ENCODE measurements around the gene HSPA12B.
A peak's percentile ranks its signal among the peaks of the same experiment; 100 is the strongest.

Gene HSPA12B

DNA sequence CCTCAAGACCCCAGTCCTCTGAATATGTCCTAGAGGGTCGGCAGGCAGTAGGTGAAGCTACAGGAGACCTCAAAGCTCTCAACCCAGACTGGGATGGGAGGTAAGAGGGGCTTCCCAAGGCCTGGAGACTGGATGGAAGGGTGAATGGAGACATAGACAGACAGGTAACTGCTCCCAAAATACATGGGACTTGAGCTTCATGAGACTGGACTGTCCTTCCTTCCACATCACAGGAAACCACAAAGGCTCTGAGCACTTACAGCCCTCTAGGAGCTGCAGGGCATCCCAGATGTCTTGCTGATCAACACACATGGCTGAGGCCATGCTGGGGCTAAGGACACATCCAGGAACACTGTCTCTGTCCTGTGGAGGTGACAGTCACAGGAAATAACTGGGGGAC is 11.6 kb downstream of the HSPA12B start:
- CTCF ChIA-PET = interaction anchor here (0.5 to 2.3 kb wide), 12 partner anchors 9 to 328 kb away, joined by 3 to 12 read pairs (median 4); partner anchors contain the start of gene SPEF1

DNA sequence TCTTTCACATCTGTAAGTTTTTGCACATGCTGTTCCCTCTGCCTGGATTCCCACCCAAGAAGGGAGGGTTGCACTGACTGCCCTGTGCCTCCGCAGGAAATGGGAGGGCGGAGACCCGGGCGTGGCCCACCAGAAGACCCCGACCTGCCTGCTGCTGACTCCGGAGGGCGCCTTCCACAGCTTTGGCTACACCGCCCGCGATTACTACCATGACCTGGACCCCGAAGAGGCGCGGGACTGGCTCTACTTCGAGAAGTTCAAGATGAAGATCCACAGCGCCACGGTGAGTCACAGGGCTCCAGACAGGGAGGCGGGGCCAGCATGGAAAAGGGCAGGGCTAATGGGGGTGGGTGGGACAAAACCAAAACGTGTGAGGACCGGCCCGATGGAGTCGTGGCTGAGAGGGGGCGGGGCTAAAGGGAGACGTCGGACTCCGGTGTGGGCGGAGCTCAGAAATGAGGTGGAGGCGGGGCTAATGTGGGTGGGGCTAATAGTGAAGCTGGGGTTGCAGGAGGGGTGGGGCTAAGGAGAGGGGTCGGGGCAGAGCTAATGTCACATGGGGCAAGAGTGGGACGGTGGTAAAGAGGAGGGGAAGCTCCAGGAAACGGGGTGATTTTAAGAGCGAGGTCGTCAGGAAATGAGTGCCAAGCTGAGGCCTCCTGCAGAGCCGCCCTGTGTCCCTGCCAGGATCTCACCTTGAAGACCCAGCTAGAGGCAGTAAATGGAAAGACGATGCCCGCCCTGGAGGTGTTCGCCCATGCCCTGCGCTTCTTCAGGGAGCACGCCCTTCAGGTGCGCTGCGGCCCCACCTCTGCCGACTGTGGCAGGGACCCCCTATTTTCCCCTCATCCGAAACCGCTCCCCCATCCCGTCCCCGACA is 12.6 kb downstream of the HSPA12B start:
- H3K9me3 ChIP-seq (ENCODE audit: control insufficient read depth, insufficient read depth, low read depth, low read length) = no peaks in the 10 kb centered on the region
- ChIA-PET CTCF (interaction anchor here (0.6 to 2.3 kb wide), 12 partner anchors 8 to 1156 kb away, joined by 3 to 12 read pairs (median 4); partner anchors contain the start of gene SPEF1), POLR2A (interaction anchor here (0.6 to 3.1 kb wide), 4 partner anchors 10 to 106 kb away, joined by 3 to 19 read pairs (median 3); partner anchors contain the start of genes ADISSP and CDC25B)
- no peak overlapping the region for H3K27ac ChIP-seq (ENCODE audit: extremely low read depth, low read depth, low read length)
- H3K4me1 ChIP-seq (ENCODE audit: control insufficient read depth, insufficient read depth, low read length) = no peaks in the 10 kb centered on the region
- H3K36me3 ChIP-seq (ENCODE audit: control insufficient read depth in 2 of 2, insufficient read depth in 1 of 2, low read length in 2 of 2) = no peaks in the 10 kb centered on the region
- no peak overlapping the region for H3K4me3 ChIP-seq (ENCODE audit: low read depth, low read length)
- TF ChIP-seq GLI2 (tag by site-specific recombination; IDR thresholded peaks at IDR 0.05; ENCODE audit: borderline replicate concordance, low read depth) (no peak), EGR2 (tag by site-specific recombination; IDR thresholded peaks at IDR 0.05; ENCODE audit: low read depth) (peak; percentile 21; the same call in 1 of the 2 replicates), SP2 (tag by site-specific recombination; IDR thresholded peaks at IDR 0.05) (peak; percentile 62), SP7 (tag by site-specific recombination; IDR thresholded peaks at IDR 0.05) (peak; percentile 49; the same call in 1 of the 2 replicates), ZEB2 (tag by site-specific recombination; IDR thresholded peaks at IDR 0.05) (no peak), GLI4 (tag by site-specific recombination; IDR thresholded peaks at IDR 0.05) (no peak), ZNF335 (tag by site-specific recombination; conservative IDR thresholded peaks at IDR 0.05) (no peak), KLF1 (tag by site-specific recombination; IDR thresholded peaks at IDR 0.05) (peak; percentile 97), SP3 (tag by site-specific recombination; IDR thresholded peaks at IDR 0.05) (peak; percentile 74), ZNF785 (tag by site-specific recombination; IDR thresholded peaks at IDR 0.05) (no peak), RBAK (tag by site-specific recombination; IDR thresholded peaks at IDR 0.05) (no peak), SCRT1 (tag by site-specific recombination; IDR thresholded peaks at IDR 0.05; ENCODE audit: borderline replicate concordance) (no peak), ZNF544 (tag by site-specific recombination; IDR thresholded peaks at IDR 0.05) (no peak), GLIS1 (tag by site-specific recombination; IDR thresholded peaks at IDR 0.05) (peak; percentile 24; the same call in 1 of the 2 replicates), KLF9 (tag by site-specific recombination; IDR thresholded peaks at IDR 0.05; ENCODE audit: low read depth) (peak; percentile 33; the same call in 1 of the 2 replicates), ZNF140 (tag by site-specific recombination; IDR thresholded peaks at IDR 0.05) (no peak), ZNF48 (tag by site-specific recombination; IDR thresholded peaks at IDR 0.05) (no peak), ZIC2 (tag by site-specific recombination; IDR thresholded peaks at IDR 0.05) (peak; percentile 15; the same call in 1 of the 2 replicates), ZBTB21 (tag by site-specific recombination; IDR thresholded peaks at IDR 0.05) (no peak)
- TF ChIP-seq, protein P1, sequence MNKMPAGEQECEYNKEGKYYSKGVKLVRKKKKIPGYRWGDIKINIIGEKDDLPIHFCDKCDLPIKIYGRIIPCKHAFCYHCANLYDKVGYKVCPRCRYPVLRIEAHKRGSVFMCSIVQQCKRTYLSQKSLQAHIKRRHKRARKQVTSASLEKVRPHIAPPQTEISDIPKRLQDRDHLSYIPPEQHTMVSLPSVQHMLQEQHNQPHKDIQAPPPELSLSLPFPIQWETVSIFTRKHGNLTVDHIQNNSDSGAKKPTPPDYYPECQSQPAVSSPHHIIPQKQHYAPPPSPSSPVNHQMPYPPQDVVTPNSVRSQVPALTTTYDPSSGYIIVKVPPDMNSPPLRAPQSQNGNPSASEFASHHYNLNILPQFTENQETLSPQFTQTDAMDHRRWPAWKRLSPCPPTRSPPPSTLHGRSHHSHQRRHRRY (tag by site-specific recombination; IDR thresholded peaks at IDR 0.05) = no peak
- TF ChIP-seq, protein P2, sequence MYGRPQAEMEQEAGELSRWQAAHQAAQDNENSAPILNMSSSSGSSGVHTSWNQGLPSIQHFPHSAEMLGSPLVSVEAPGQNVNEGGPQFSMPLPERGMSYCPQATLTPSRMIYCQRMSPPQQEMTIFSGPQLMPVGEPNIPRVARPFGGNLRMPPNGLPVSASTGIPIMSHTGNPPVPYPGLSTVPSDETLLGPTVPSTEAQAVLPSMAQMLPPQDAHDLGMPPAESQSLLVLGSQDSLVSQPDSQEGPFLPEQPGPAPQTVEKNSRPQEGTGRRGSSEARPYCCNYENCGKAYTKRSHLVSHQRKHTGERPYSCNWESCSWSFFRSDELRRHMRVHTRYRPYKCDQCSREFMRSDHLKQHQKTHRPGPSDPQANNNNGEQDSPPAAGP (tag by site-specific recombination; IDR thresholded peaks at IDR 0.05) = 0 out of 2 replicates have a peak, but pooled peaks have one; percentile 32

More for the DNA sequence above, 11.6 kb downstream of the HSPA12B start:
- POLR2A ChIA-PET = interaction anchor here (1.0 to 3.1 kb wide), 3 partner anchors 9 to 24 kb away, joined by 3 to 19 read pairs (median 3); partner anchors contain the start of gene ADISSP
- Histone ChIP-seq H3K4me3 (ENCODE audit: low read depth, low read length) (no peak overlapping the region), H3K4me1 (ENCODE audit: control insufficient read depth, insufficient read depth, low read length) (no peaks in the 10 kb centered on the region), H3K27ac (ENCODE audit: extremely low read depth, low read depth, low read length) (no peak overlapping the region), H3K9me3 (ENCODE audit: control insufficient read depth, insufficient read depth, low read depth, low read length) (no peaks in the 10 kb centered on the region), H3K36me3 (ENCODE audit: control insufficient read depth in 2 of 2, insufficient read depth in 1 of 2, low read length in 2 of 2) (no peaks in the 10 kb centered on the region)
- TF ChIP-seq ZNF311 (tag by site-specific recombination; IDR thresholded peaks at IDR 0.05; ENCODE audit: borderline replicate concordance) (no peak), ZNF214 (tag by site-specific recombination; IDR thresholded peaks at IDR 0.05; ENCODE audit: borderline replicate concordance) (no peak), ZFP41 (tag by site-specific recombination; IDR thresholded peaks at IDR 0.05; ENCODE audit: borderline replicate concordance) (no peak), ZNF600 (tag by site-specific recombination; IDR thresholded peaks at IDR 0.05) (no peak), GLIS1 (tag by site-specific recombination; IDR thresholded peaks at IDR 0.05) (no peak), ZNF747 (tag by site-specific recombination; IDR thresholded peaks at IDR 0.05) (no peak)
- TF ChIP-seq, protein P3, sequence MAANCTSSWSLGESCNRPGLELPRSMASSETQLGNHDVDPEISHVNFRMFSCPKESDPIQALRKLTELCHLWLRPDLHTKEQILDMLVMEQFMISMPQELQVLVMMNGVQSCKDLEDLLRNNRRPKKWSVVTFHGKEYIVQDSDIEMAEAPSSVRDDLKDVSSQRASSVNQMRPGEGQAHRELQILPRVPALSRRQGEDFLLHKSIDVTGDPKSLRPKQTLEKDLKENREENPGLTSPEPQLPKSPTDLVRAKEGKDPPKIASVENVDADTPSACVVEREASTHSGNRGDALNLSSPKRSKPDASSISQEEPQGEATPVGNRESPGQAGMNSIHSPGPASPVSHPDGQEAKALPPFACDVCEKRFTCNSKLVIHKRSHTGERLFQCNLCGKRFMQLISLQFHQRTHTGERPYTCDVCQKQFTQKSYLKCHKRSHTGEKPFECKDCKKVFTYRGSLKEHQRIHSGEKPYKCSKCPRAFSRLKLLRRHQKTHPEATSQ (tag by site-specific recombination; IDR thresholded peaks at IDR 0.05) = no peak
- TF ChIP-seq, protein P4, sequence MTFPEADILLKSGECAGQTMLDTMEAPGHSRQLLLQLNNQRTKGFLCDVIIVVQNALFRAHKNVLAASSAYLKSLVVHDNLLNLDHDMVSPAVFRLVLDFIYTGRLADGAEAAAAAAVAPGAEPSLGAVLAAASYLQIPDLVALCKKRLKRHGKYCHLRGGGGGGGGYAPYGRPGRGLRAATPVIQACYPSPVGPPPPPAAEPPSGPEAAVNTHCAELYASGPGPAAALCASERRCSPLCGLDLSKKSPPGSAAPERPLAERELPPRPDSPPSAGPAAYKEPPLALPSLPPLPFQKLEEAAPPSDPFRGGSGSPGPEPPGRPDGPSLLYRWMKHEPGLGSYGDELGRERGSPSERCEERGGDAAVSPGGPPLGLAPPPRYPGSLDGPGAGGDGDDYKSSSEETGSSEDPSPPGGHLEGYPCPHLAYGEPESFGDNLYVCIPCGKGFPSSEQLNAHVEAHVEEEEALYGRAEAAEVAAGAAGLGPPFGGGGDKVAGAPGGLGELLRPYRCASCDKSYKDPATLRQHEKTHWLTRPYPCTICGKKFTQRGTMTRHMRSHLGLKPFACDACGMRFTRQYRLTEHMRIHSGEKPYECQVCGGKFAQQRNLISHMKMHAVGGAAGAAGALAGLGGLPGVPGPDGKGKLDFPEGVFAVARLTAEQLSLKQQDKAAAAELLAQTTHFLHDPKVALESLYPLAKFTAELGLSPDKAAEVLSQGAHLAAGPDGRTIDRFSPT (tag by site-specific recombination; IDR thresholded peaks at IDR 0.05) = no peak
